ENCODE data around the gene CACNG7.

The CACNG7 gene

GRCh38 chr19:53879140-53880081 lies 29.7 kb upstream of the CACNG7 start:
- DNase-seq = no peak

GRCh38 chr19:53880711-53881481 lies 28.2 kb upstream of the CACNG7 start:
- no peak for DNase-seq

- DNase-seq = no peak
These were observed 27.3 kb upstream of the CACNG7 start, which contains the start of gene PRKCG for GRCh38 chr19:53881482-53882390. Gene PRKCG (plus strand): TSS chr19:53882197. CDS start chr19:53882495, 298 bp downstream.

GRCh38 chr19:53882391-53883050 lies 26.6 kb upstream of the CACNG7 start:
- no peak for DNase-seq

DNA sequence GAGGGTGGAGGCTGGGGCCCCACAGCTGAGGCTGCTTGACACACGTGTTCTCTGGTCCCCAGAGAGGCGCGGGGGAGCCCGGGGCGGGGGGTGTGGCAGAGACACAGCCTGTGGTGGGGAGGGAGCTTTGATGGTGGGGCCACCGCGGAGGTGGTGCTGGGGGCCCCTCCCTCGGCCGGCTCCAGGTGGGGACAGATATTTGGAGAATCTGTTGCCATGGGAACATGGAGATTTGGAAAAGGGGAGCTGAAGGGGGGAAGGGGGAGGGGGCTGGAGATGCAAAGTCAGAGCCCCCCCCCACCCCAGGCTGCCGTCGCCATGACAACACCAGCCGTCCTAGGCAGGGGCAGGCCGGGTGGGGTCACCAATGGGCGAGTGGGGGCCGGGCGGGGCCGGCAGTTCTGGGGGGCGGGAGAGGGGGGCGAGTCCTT lies 25.8 kb upstream of the CACNG7 start:
- no peak for DNase-seq

DNA sequence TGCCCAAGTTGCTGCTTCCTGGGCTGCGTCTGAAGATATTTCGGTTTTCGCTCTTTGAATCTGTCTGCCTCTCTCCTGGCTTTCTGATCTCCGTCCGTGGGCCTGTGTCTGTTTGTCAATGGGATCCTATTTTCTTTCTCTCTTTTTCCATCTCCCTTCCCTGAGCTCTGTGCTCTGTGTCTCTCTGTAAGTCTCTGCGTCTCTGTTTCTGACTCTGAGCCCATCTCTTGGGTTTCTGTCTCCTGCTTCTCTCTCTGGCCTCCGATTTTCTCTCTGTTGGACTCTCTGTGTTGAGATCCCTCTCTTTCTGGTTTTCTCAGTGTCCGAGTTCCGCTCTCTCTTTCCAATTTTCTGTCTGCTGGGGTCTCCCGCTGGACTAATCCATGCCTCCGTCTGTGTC lies 25.3 kb upstream of the CACNG7 start:
- no peak for DNase-seq

DNA sequence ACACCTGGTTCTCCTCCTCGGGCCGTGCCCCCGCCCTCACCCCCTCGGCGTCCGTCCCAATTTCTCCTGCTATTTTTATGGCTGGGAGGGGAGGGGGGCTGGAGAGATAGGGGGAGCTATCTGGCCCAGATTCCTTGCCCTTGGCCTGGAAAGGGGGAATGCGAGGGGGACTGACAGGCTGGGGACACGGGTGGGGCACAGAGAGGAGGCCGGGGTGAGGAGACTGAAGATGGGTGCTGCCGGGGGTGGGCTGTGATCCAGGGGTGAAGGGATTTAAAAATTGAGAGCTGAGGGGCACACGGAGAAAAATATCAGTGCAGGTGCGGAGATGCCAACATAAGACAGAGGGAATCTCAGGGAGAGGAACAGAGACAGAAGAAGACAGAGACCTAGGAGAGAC lies 24.8 kb upstream of the CACNG7 start:
- DNase-seq = no peak

DNA sequence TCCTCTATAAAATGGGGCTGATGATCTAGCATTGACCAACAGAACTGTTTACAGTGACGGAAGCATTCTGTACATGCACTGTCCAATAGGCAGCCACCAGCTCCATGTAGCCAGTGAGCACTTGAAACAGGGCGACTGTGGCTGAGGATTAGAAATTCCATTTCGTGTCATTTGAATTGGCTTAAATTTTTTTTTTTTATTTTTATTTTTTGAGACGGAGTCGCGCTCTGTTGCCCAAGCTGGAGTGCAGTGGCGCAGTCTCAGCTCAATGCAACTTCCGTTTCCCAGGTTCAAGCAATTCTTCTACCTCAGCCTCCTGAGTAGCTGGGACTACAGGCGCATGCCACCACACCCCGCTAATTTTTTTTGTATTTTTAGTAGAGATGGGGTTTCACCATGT lies 24.0 kb upstream of the CACNG7 start:
- DNase-seq = no peak

GRCh38 chr19:53892301-53892980 lies 16.6 kb upstream of the CACNG7 start:
- no peak for DNase-seq

DNA sequence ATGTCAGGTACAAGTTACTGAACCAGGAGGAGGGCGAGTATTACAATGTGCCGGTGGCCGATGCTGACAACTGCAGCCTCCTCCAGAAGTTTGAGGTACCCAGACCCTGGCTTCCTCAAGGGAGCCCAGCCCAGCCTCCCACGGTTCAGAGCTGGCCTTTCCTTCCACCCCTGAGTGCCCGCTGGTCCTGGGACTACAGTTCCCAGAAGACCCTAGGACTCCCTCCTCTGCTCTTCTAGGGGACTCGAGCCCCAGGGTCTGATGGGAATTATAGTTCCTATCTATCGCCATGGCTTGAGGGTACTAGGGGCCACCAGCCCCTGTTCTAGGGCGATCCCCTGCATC lies 16.1 kb upstream of the CACNG7 start:
- DNase-seq = no peak

DNA sequence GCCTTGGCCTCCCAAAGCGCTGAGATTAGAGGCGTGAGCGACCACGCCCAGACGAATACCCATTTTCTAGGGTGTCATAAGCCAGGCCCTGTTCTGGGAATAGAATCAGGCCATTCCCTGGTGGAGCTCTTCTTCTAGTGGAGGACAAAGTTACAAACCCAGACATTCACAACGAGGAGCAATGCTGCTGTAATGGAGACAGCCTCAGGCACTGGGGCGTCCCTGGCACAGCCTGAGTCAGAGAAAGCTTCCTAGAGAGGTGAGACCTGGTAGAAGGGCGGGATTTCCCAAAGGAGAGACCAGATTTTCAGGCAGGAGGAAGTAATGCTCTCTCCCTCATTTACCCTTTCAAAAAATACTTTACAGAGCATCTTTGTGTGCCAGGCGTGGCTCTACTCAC lies 14.4 kb upstream of the CACNG7 start:
- no peak for DNase-seq

- DNase-seq = no peak
These were observed 12.4 kb upstream of the CACNG7 start for GRCh38 chr19:53896682-53897081.

GRCh38 chr19:53897459-53897858 lies 11.6 kb upstream of the CACNG7 start:
- no peak for DNase-seq

- DNase-seq = no peak
These were observed 10.9 kb upstream of the CACNG7 start for GRCh38 chr19:53898166-53898565.

GRCh38 chr19:53898636-53899341 lies 10.3 kb upstream of the CACNG7 start:
- DNase-seq = no peak

DNA sequence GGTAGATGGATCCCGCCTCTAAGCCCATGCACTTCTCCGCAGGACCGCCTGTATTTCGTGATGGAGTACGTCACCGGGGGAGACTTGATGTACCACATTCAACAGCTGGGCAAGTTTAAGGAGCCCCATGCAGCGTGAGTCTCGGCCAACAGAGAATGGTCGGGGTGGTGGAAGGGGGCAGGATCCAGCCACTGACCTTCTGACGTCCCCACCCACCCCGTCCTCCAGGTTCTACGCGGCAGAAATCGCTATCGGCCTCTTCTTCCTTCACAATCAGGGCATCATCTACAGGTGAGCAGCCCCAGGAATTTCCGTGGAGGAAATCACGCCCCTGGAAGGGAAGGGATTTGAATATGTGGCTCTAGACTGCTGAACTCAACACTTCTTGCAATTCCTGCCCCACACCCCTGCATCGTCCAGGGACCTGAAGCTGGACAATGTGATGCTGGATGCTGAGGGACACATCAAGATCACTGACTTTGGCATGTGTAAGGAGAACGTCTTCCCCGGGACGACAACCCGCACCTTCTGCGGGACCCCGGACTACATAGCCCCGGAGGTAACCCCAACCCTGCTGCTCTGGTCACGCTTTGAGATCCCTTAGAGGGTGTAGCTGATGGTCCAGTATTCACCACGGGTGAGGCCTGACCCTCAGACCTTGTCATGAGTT lies 8.8 kb upstream of the CACNG7 start:
- no peak for DNase-seq

DNA sequence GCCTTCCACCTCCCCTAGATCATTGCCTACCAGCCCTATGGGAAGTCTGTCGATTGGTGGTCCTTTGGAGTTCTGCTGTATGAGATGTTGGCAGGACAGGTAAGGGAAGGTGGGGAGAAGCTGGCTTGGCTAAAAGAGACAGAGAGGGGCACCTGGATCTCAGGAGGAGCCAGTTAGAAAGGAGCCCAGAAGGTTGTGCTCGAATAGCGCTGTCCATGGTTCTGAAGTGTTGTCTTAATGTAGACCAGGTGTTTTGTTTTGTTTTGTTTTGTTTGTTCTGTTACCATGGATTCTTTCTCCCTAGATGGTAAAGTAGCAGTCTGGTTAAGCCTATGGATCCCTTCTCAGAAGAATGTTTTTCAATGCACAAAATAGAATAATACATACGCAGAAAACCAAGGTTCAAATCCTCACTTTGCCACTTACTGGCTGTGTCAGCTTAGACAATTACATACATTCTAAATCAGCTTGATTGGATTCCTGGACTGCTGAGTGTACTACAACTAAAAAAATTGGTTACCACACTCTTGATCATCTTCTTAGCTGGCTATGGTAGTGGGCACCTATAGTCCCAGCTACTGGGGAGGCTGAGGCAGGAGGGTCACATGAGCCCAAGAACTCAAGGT lies 5.9 kb upstream of the CACNG7 start:
- DNase-seq = no peak

DNA sequence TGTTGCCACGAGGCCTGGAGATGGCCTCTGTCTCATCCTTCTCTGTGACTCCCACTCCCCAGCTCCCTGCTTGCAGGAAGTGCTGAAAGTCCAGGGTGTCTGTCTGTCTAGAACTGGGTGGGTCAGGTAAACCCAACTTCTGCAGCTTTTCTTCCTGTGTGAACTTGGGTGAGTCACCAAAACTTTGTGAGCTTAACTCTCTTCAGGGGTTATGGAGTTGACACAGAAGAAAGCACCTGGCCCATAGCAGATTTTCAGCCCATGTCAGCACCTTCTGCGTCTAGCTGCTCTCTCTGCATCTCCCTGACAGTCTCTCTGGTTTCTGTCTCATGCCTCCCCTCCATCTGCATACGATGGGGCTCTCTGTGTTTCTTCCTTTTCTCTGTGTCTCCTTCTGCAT lies 4.2 kb upstream of the CACNG7 start:
- DNase-seq = no peak

DNA sequence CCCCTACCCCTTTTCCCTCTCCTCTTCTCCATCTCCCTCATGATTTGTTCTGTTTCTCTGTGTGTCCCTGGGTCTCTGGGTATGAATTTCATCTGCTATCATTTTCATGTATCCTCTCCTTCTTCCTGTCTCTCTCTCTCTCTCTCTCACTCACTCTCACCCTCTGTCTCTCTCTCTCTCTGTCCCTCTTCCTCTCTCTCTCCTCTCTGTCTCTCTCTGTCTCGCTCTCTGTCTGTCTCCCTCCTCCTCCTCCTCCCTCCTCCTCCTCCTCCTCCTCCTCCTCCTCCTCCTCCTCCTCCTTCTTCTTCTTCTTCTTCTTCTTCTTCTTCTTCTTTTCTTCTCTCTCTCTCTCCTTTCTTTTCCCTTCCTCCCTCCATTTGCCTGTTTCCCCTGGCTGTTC lies 3.3 kb upstream of the CACNG7 start:
- DNase-seq = no peak

Data from NCI-H345 (cell line).